Caco-2 (cell line): Measurements from ENCODE around the gene FLT3. TPM values are rescaled to one million over a fixed set of nuclear protein-coding genes. Genes with fewer than 3 reads are reported as not detected.
A peak's percentile ranks its signal among the peaks of the same experiment; 100 is the strongest.
"Not testable (repeated sequence)": the region's sequence is repeated elsewhere in the genome, so short reads cannot be mapped to it uniquely, and the experiment has no call there.

Source experiments
- BruUV-seq: library from RNA; stranded (reverse); fragments of 400-500 nt; replicated peaks from 2 replicates; lab custom pipeline; 2021; lab: Mats Ljungman, UMichigan
- CTCF ChIA-PET: fragments of 300-600 bp; sonication (Branson Sonifier 250); formaldehyde crosslinking; loops from one replicate; lab custom pipeline; 2022; ENCODE audit warnings: antibody characterized with exemption; lab: Charles Lee
- POLR2A ChIA-PET: fragments of 300-600 bp; sonication (Branson Sonifier 250); formaldehyde crosslinking; loops from one replicate; lab custom pipeline; 2022; ENCODE audit warnings: antibody characterized with exemption; lab: Charles Lee
- DNase-seq, 2 experiments: peaks; one replicate each; pipeline versions ENCODE4 v3.0.0 to v3.0.0-alpha.2; 2020 to 2022
- H3K27me3 ChIP-seq: replicated peaks from 2 replicates; pipeline ENCODE4 v1.6.0; 2011; ENCODE audit warnings: low read length; ENCODE audit not compliant: control insufficient read depth, insufficient read depth
- H3K36me3 ChIP-seq: 2 replicates; pipeline ENCODE4 v1.5.1; 2011; ENCODE audit warnings: low read length; ENCODE audit not compliant: control insufficient read depth, insufficient read depth
- H3K4me1 ChIP-seq: fragments of 250-450 bp; sonication (Bioruptor Pico); 2 replicates; pipeline ENCODE4 v1.5.1; 2020; ENCODE audit warnings: mild to moderate bottlenecking
- H3K4me3 ChIP-seq: 2 replicates; pipeline ENCODE4 v1.5.1; 2011; ENCODE audit warnings: low read depth, mild to moderate bottlenecking, control low read depth, low read length
- H3K9me3 ChIP-seq: fragments of 250-450 bp; sonication (Bioruptor Pico); 2 replicates; pipeline ENCODE4 v1.5.1; 2020; ENCODE audit warnings: mild to moderate bottlenecking, moderate library complexity
- H3K27ac Mint-ChIP-seq: one replicate; pipeline ENCODE4 v1.8.0; 2022; ENCODE audit warnings: mixed read lengths; ENCODE audit not compliant: unreplicated experiment
- H3K27me3 Mint-ChIP-seq: one replicate; pipeline ENCODE4 v1.8.0; 2022; ENCODE audit warnings: mixed read lengths; ENCODE audit not compliant: insufficient read depth, unreplicated experiment
- H3K36me3 Mint-ChIP-seq: one replicate; pipeline ENCODE4 v1.8.0; 2022; ENCODE audit warnings: mild to moderate bottlenecking, mixed read lengths; ENCODE audit not compliant: insufficient read depth, unreplicated experiment
- H3K4me1 Mint-ChIP-seq: one replicate; pipeline ENCODE4 v1.8.0; 2022; ENCODE audit warnings: low read depth, mixed read lengths; ENCODE audit not compliant: unreplicated experiment
- H3K4me3 Mint-ChIP-seq: one replicate; pipeline ENCODE4 v1.8.0; 2022; ENCODE audit warnings: mild to moderate bottlenecking, moderate library complexity, mixed read lengths; ENCODE audit not compliant: unreplicated experiment
- H3K9me3 Mint-ChIP-seq: one replicate; pipeline ENCODE4 v1.8.0; 2022; ENCODE audit warnings: mixed read lengths; ENCODE audit not compliant: unreplicated experiment
- intact Hi-C: fragments of 100-400 bp; cut with micrococcal nuclease; formaldehyde crosslinking; loops from one replicate; pipeline ENCODE4 v1.10.0; 2022; ENCODE audit not compliant: unreplicated experiment
- total RNA-seq: library from RNA; stranded (reverse); gene quantifications from 2 replicates; pipeline ENCODE4 v1.2.3, GENCODE V29; 2022
- TF ChIP-seq, protein P1 (sequence below), 2 experiments: fragments of 200-600 bp in 1 of 2; IDR thresholded peaks; 1 replicate in 1 of 2; 2 replicates in 1 of 2; pipeline versions ENCODE4 v1.5.1 to v1.8.0; 2011 to 2022; ENCODE audit warnings: antibody characterized with exemption in 1 of 2, control low read depth in 1 of 2, inconsistent platforms in 1 of 2, low read depth in 1 of 2, low read length in 1 of 2, mild to moderate bottlenecking in 1 of 2, moderate library complexity in 1 of 2; ENCODE audit not compliant: insufficient read depth in 1 of 2, severe bottlenecking in 1 of 2, unreplicated experiment in 1 of 2

Gene FLT3
- total RNA-seq, 1 experiment from 2014 or later, result 0.09 TPM

DNA sequence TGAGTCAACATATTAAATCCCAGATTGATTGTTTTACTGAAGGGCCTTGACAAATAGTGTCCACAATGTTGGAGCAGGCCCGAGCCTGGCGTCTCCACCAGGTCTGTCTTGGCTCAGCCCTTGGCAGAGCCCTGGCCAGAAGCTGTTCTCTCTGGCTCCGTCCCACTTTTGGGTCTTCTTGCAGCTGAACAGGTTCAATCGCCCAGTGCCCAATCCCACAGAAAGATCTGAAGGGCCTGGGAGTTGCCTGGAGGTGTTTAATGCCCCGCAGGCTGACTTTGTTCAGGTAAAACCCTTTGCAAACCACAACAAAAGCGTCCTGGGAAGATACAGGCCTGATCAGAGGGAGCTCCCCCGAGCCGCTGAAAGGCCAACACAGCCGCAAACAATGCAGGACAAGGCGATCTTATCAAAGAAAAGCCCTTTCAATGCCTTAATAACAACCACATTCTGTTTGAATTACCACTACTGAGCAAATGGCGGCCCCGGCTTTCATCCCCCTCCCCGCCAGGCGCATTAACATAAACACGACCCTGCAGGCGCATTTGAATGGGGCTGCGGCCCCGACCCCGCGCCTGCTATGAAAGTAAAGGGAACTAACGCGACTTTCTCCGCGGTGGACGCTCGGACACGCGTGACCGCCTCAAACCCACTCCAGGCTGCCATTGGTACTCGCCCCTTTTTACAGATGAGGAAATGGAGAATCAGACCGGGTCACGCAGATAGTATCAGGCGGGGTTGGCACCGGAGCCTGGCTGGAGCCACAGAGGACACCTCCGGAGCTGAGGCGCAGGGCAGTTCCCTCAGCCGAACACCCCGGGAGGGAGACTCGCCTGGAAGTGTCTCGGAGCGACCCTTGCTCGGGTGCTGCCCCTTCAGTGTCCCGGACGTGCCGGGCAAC, 134.4 kb downstream of the FLT3 start:
- Mint-ChIP-seq H3K4me1 (peaks cover 22% of the 10 kb centered on the region), H3K27me3 (no peaks in the 10 kb centered on the region), H3K27ac (peak overlapping the region; percentile 65), H3K36me3 (peaks cover 83% of the 10 kb centered on the region), H3K9me3 (no peaks in the 10 kb centered on the region), H3K4me3 (peak overlapping the region; percentile 99)
- Histone ChIP-seq H3K27me3 (no peaks in the 10 kb centered on the region), H3K9me3 (no peaks in the 10 kb centered on the region), H3K4me1 (peaks cover 55% of the 10 kb centered on the region), H3K4me3 (peak overlapping the region; percentile 96), H3K36me3 (peaks cover 9% of the 10 kb centered on the region)
- peak; percentile 87 to 92 for DNase-seq
- CTCF ChIA-PET, result interaction anchor here (1.1 to 4.6 kb wide), 3 partner anchors 12 to 139 kb away, joined by 3 to 41 read pairs (median 3); no protein-coding TSS in a partner anchor
- intact Hi-C loops, result loop anchor here (5.0 kb wide), 3 partner anchors 344 to 1009 kb away; partner anchors contain the start of genes LNX2, MTIF3 and POLR1D
- POLR2A ChIA-PET, result interaction anchor here (0.5 to 1.6 kb wide), 3 partner anchors 12 to 1212 kb away, joined by 3 to 9 read pairs (median 5); no protein-coding TSS in a partner anchor
- TF ChIP-seq, protein P1, sequence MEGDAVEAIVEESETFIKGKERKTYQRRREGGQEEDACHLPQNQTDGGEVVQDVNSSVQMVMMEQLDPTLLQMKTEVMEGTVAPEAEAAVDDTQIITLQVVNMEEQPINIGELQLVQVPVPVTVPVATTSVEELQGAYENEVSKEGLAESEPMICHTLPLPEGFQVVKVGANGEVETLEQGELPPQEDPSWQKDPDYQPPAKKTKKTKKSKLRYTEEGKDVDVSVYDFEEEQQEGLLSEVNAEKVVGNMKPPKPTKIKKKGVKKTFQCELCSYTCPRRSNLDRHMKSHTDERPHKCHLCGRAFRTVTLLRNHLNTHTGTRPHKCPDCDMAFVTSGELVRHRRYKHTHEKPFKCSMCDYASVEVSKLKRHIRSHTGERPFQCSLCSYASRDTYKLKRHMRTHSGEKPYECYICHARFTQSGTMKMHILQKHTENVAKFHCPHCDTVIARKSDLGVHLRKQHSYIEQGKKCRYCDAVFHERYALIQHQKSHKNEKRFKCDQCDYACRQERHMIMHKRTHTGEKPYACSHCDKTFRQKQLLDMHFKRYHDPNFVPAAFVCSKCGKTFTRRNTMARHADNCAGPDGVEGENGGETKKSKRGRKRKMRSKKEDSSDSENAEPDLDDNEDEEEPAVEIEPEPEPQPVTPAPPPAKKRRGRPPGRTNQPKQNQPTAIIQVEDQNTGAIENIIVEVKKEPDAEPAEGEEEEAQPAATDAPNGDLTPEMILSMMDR (IDR thresholded peaks at IDR 0.05; ENCODE audit: insufficient read depth in 1 of 2, low read depth in 1 of 2, low read length in 1 of 2, severe bottlenecking in 1 of 2, unreplicated experiment in 1 of 2), result no peak
- BruUV-seq, result no TSS peak

DNA sequence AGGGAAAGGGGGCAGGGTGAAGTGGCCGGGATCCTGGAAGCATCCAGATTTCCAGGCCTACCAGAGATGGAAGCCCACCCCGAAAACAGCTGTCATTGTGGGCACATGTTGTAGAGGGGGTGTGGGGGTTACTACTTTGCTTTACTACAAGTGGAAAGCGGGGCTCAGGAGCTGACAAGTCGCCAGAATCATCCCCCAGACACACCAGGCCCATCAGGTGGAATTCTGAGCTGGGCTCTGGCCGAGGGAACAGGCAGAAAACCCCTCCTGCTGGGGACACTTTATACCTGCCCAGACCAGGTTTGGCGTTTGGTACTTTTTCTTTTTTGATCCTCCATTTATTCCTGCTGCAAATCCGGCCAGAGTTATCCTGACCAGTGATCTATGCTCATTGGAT, 135.0 kb downstream of the FLT3 start:
- BruUV-seq, result no TSS peak
- intact Hi-C loops, result loop anchor here (5.0 kb wide), 3 partner anchors 343 to 1008 kb away; partner anchors contain the start of genes LNX2, MTIF3 and POLR1D
- Histone ChIP-seq H3K4me1 (peaks cover 53% of the 10 kb centered on the region), H3K36me3 (peaks cover 9% of the 10 kb centered on the region), H3K27me3 (no peaks in the 10 kb centered on the region), H3K9me3 (no peaks in the 10 kb centered on the region), H3K4me3 (peak overlapping the region; percentile 96)
- TF ChIP-seq, protein P1 (IDR thresholded peaks at IDR 0.05; ENCODE audit: insufficient read depth in 1 of 2, low read depth in 1 of 2, low read length in 1 of 2, severe bottlenecking in 1 of 2, unreplicated experiment in 1 of 2), result no peak
- peaks cover 90% of the 10 kb centered on the region for H3K36me3 Mint-ChIP-seq
- ChIA-PET POLR2A (interaction anchor here (1.6 kb wide), 1 partner anchor 11 kb away, joined by 5 read pairs; no protein-coding TSS in a partner anchor), CTCF (interaction anchor here (1.1 to 4.6 kb wide), 3 partner anchors 11 to 139 kb away, joined by 3 to 41 read pairs (median 3); no protein-coding TSS in a partner anchor)
- H3K4me1 Mint-ChIP-seq, result peaks cover 22% of the 10 kb centered on the region
- H3K4me3 Mint-ChIP-seq, result peak overlapping the region; percentile 99
- DNase-seq, result peak in 1 of 2 experiments; percentile 32
- no peaks in the 10 kb centered on the region for H3K27me3 Mint-ChIP-seq
- H3K9me3 Mint-ChIP-seq, result no peaks in the 10 kb centered on the region
- H3K27ac Mint-ChIP-seq, result peak overlapping the region; percentile 65

DNA sequence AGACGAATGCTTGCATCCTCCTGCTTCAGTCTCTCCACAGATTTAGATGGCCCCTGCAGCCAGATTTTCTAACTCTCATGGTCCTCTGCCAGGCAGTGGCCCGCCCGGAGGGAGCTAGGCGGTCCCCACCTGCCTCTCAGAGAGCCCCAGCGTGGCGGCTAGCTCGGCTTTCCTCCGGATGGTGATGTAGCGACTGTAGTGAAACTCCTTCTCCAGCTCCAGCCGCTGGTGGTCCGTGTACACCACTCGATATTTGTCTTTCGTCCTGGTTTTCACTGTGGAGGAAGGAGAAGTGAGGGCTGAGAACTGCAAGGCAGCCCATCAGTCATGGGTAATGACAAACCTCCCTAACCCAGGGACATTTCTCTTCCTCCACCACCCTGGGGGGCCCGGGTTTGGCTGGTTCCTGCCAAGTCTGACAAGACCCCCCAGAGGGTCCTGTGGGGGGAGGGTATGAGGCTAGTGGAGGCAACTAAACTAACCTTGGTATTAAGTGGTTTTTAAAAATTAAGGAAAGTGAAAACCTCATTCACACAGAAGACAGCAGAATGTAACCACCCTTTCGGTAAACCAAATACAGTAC, 135.5 kb downstream of the FLT3 start:
- no TSS peak for BruUV-seq
- ChIA-PET POLR2A (interaction anchor here (0.6 kb wide), 1 partner anchor 11 kb away, joined by 6 read pairs; no protein-coding TSS in a partner anchor), CTCF (interaction anchor here (1.1 to 1.3 kb wide), 3 partner anchors 11 to 96 kb away, joined by 3 to 7 read pairs (median 3); no protein-coding TSS in a partner anchor)
- Histone ChIP-seq H3K36me3 (peaks cover 9% of the 10 kb centered on the region), H3K27me3 (no peaks in the 10 kb centered on the region), H3K4me3 (peak overlapping the region; percentile 96), H3K9me3 (no peaks in the 10 kb centered on the region), H3K4me1 (peaks cover 53% of the 10 kb centered on the region)
- Mint-ChIP-seq H3K4me3 (peak overlapping the region; percentile 99), H3K9me3 (no peaks in the 10 kb centered on the region), H3K36me3 (peaks cover 95% of the 10 kb centered on the region), H3K27me3 (no peaks in the 10 kb centered on the region), H3K4me1 (peaks cover 26% of the 10 kb centered on the region), H3K27ac (peak overlapping the region; percentile 65)
- TF ChIP-seq, protein P1 (IDR thresholded peaks at IDR 0.05; ENCODE audit: insufficient read depth in 1 of 2, low read depth in 1 of 2, low read length in 1 of 2, severe bottlenecking in 1 of 2, unreplicated experiment in 1 of 2), result no peak
- no peak for DNase-seq
- intact Hi-C loops, result loop anchor here (5.0 kb wide), 3 partner anchors 343 to 1008 kb away; partner anchors contain the start of genes LNX2, MTIF3 and POLR1D

DNA sequence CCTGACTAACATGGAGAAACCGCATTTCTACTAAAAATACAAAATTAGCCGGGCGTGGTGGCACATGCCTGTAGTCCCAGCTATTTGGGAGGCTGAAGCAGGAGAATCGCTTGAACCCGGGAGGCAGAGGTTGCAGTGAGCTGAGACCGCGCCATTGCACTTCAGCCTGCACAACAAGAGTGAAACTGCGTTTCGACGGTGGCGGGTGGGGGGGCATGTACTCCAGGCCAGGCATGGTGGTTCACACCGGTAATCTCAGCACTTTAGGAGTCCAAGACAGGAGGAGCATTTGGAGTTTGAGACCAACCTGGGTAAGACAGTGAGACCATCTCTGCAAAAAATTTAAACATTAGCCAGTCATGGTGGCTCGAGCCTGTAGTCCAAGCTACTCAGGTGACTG, 136.2 kb downstream of the FLT3 start:
- Mint-ChIP-seq H3K4me1 (peaks cover 21% of the 10 kb centered on the region), H3K36me3 (peaks cover 93% of the 10 kb centered on the region), H3K4me3 (peak overlapping the region; percentile 99)
- H3K36me3 ChIP-seq, DNase-seq, H3K27me3 ChIP-seq, H3K9me3 Mint-ChIP-seq, H3K27me3 Mint-ChIP-seq, BruUV-seq, H3K27ac Mint-ChIP-seq, H3K4me3 ChIP-seq, intact Hi-C loops, H3K9me3 ChIP-seq: not testable (repeated sequence)
- peaks cover 53% of the 10 kb centered on the region for H3K4me1 ChIP-seq
- ChIA-PET CTCF (interaction anchor here (1.1 kb wide), 2 partner anchors 10 to 14 kb away, joined by 3 to 7 read pairs; no protein-coding TSS in a partner anchor), POLR2A (interaction anchor here (0.6 kb wide), 1 partner anchor 11 kb away, joined by 6 read pairs; no protein-coding TSS in a partner anchor)
